Brain microvascular endothelial cell (primary cell): ENCODE data around the gene GLI2.

Experiments
- DNase-seq: peaks from one replicate; pipeline ENCODE4 v3.0.0-alpha.2; 2020
- H3K27ac ChIP-seq: fragments of 250-450 bp; sonication (Bioruptor Pico); 2 replicates; pipeline ENCODE4 v1.5.1; 2020; ENCODE audit warnings: mild to moderate bottlenecking, moderate library complexity
- H3K27me3 ChIP-seq: fragments of 250-450 bp; sonication (Bioruptor Pico); replicated peaks from 2 replicates; pipeline ENCODE4 v1.5.1; 2020; ENCODE audit warnings: mild to moderate bottlenecking
- H3K36me3 ChIP-seq: fragments of 250-450 bp; sonication (Bioruptor Pico); replicated peaks from 2 replicates; pipeline ENCODE4 v1.5.1; 2020; ENCODE audit warnings: mild to moderate bottlenecking
- H3K4me3 ChIP-seq: 2 replicates; pipeline ENCODE4 v1.5.1; 2011; ENCODE audit warnings: low read depth, mild to moderate bottlenecking, control low read depth, low read length, moderate library complexity
- CTCF ChIP-seq: IDR thresholded peaks from 2 replicates; pipeline ENCODE4 v1.5.1; 2011; ENCODE audit warnings: low read depth, mild to moderate bottlenecking, moderate library complexity, low read length, control low read depth, inconsistent platforms; ENCODE audit errors: missing control alignments
- in situ Hi-C: cut with HindIII; loops from 2 replicates; pipeline ENCODE4 v1.10.0; 2017; ENCODE audit warnings: low sequenced_read_pairs, low pct_ligation_motif_present

The GLI2 gene

GRCh38 chr2:120731175-120731574 is 4.5 kb upstream of the GLI2 start:
- in situ Hi-C loops: loop anchor here (10.0 kb wide), 1 partner anchor 54 kb away; no protein-coding TSS in a partner anchor
- H3K36me3 ChIP-seq: no peaks in the 10 kb centered on the region
- no peak overlapping the region for H3K27ac ChIP-seq
- H3K27me3 ChIP-seq: no peaks in the 10 kb centered on the region
- DNase-seq: no peak
- H3K4me3 ChIP-seq: no peak overlapping the region
- no peak for TF ChIP-seq CTCF

- in situ Hi-C loops: loop anchor here (10.0 kb wide), 1 partner anchor 52 kb away; no protein-coding TSS in a partner anchor
- H3K27me3 ChIP-seq: no peaks in the 10 kb centered on the region
- no peak for TF ChIP-seq CTCF
These were observed 3.0 kb upstream of the GLI2 start for GRCh38 chr2:120732506-120733237.

GRCh38 chr2:120733238-120733932 is 2.3 kb upstream of the GLI2 start:
- in situ Hi-C loops: loop anchor here (10.0 kb wide), 1 partner anchor 51 kb away; no protein-coding TSS in a partner anchor
- no peak overlapping the region for H3K4me3 ChIP-seq
- no peak for TF ChIP-seq CTCF
- H3K27me3 ChIP-seq: no peaks in the 10 kb centered on the region
- H3K27ac ChIP-seq: no peak overlapping the region
- no peak for DNase-seq
- no peaks in the 10 kb centered on the region for H3K36me3 ChIP-seq

More at GRCh38 chr2:120732506-120733237, 3.0 kb upstream of the GLI2 start:
- DNase-seq: no peak
- Histone ChIP-seq H3K36me3 (no peaks in the 10 kb centered on the region), H3K4me3 (no peak overlapping the region), H3K27ac (no peak overlapping the region)

- Histone ChIP-seq H3K27ac (peak overlapping the region; percentile 14), H3K27me3 (no peaks in the 10 kb centered on the region), H3K4me3 (peak overlapping the region; percentile 82), H3K36me3 (no peaks in the 10 kb centered on the region)
- in situ Hi-C loops: loop anchor here (10.0 kb wide), 1 partner anchor 50 kb away; no protein-coding TSS in a partner anchor
- DNase-seq: no peak
- TF ChIP-seq CTCF: no peak
These were observed 577 bp upstream of the GLI2 start for GRCh38 chr2:120734930-120735651.

- no peaks in the 10 kb centered on the region for H3K27me3 ChIP-seq
- TF ChIP-seq CTCF: no peak
- no peak for DNase-seq
- H3K4me3 ChIP-seq: peak overlapping the region; percentile 82
- in situ Hi-C loops: loop anchor here (10.0 kb wide), 1 partner anchor 49 kb away; no protein-coding TSS in a partner anchor
- H3K27ac ChIP-seq: peak overlapping the region; percentile 79
- H3K36me3 ChIP-seq: no peaks in the 10 kb centered on the region
These were observed 545 bp downstream of the GLI2 start for GRCh38 chr2:120736202-120736623.
